Activated T-helper 1 cell treated with anti-CD3 and anti-CD28 coated beads, Interleukin-12 subunit alpha, Interleukin-12 subunit beta, Interleukin-2, Interleukin-4 antibody, amounts not matched to agents 30 ng/mL and 10 ng/mL and 1 ng/mL, durations not matched to agents 14 hours and 24 hours and 36 hours (primary cell): ENCODE data around the gene TRAK1. TPM values are rescaled to one million over a fixed set of nuclear protein-coding genes. Genes with fewer than 3 reads are reported as not detected.

Source experiments
- DNase-seq: peaks from one replicate; pipeline ENCODE4 v3.0.0; 2021; ENCODE audit warnings: low spot score
- H3K27ac Mint-ChIP-seq: one replicate; pipeline ENCODE4 v1.8.0; 2021; ENCODE audit warnings: mild to moderate bottlenecking, mixed read lengths
- H3K27me3 Mint-ChIP-seq: one replicate; pipeline ENCODE4 v1.8.0; 2022; ENCODE audit warnings: mild to moderate bottlenecking, moderate library complexity, mixed read lengths; ENCODE audit not compliant: insufficient read depth
- H3K36me3 Mint-ChIP-seq: one replicate; pipeline ENCODE4 v1.8.0; 2021; ENCODE audit warnings: low read depth, mixed read lengths
- H3K4me1 Mint-ChIP-seq: one replicate; pipeline ENCODE4 v1.8.0; 2021; ENCODE audit warnings: low read depth, mixed read lengths
- H3K4me3 Mint-ChIP-seq: one replicate; pipeline ENCODE4 v1.8.0; 2021; ENCODE audit warnings: mild to moderate bottlenecking, moderate library complexity, mixed read lengths
- H3K9me3 Mint-ChIP-seq: one replicate; pipeline ENCODE4 v1.8.0; 2021; ENCODE audit warnings: mixed read lengths
- intact Hi-C: fragments of 100-400 bp; cut with micrococcal nuclease; formaldehyde crosslinking; loops from one replicate; pipeline ENCODE4 v1.15.1; 2024
- total RNA-seq: library from RNA; stranded (reverse); gene quantifications from 2 replicates; pipeline ENCODE4 v1.2.3, GENCODE V29; 2022

TRAK1 gene
- total RNA-seq, 1 donor from 2014 or later, result 32.6 TPM

- Mint-ChIP-seq H3K4me1 (peaks cover 25% of the 10 kb centered on the region), H3K27ac (no peak overlapping the region), H3K9me3 (no peaks in the 10 kb centered on the region), H3K36me3 (peaks cover 19% of the 10 kb centered on the region), H3K4me3 (no peak overlapping the region), H3K27me3 (no peaks in the 10 kb centered on the region)
- intact Hi-C loops, result no loop called here
- no peak for DNase-seq
Observed at GRCh38 chr3:42123824-42124658, 32.9 kb downstream of the TRAK1 start.

DNA sequence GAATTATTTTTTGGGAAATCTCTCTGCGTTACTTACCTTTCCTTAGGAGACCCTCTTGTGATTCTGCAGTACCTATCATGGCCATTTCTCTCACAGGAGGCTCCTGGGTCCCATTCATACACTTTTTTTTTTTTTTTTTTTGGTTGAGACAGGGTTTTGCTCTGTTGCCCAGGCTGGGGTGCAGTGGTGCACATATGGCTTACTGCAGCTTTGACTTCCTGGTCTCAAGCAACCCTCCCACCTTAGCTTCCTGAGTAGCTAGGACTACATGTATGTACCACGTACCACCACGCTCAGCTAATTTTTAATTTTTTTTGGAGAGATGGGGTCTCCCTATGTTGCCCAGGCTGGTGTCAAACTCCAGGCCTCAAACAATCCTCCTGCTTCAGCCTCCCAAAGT, 36.1 kb downstream of the TRAK1 start:
- DNase-seq, result no peak
- H3K9me3 Mint-ChIP-seq, result no peaks in the 10 kb centered on the region
- peaks cover 8% of the 10 kb centered on the region for H3K4me1 Mint-ChIP-seq
- H3K27ac Mint-ChIP-seq, result no peak overlapping the region
- peaks cover 19% of the 10 kb centered on the region for H3K36me3 Mint-ChIP-seq
- no peaks in the 10 kb centered on the region for H3K27me3 Mint-ChIP-seq
- intact Hi-C loops, result no loop called here
- H3K4me3 Mint-ChIP-seq, result no peak overlapping the region

DNA sequence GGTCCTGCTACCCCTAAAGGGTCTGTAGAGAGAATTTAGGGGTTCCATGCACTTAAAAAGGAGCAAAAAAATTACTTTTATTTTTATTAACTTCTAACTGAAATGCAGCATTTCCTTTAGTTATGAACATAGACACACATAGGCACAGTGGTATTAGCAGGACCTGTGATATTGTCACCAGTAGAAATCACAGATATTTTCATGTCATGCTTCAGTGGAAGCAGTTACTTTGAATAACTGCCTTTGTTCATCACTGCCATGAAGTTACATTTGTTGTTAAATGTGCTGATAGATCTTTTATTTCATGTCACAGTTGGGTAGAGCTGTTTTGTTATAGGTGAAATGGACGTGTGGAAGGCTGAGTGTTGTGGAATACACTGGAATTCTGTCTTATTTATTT, 37.4 kb downstream of the TRAK1 start:
- intact Hi-C loops, result no loop called here
- no peak overlapping the region for H3K27ac Mint-ChIP-seq

DNA sequence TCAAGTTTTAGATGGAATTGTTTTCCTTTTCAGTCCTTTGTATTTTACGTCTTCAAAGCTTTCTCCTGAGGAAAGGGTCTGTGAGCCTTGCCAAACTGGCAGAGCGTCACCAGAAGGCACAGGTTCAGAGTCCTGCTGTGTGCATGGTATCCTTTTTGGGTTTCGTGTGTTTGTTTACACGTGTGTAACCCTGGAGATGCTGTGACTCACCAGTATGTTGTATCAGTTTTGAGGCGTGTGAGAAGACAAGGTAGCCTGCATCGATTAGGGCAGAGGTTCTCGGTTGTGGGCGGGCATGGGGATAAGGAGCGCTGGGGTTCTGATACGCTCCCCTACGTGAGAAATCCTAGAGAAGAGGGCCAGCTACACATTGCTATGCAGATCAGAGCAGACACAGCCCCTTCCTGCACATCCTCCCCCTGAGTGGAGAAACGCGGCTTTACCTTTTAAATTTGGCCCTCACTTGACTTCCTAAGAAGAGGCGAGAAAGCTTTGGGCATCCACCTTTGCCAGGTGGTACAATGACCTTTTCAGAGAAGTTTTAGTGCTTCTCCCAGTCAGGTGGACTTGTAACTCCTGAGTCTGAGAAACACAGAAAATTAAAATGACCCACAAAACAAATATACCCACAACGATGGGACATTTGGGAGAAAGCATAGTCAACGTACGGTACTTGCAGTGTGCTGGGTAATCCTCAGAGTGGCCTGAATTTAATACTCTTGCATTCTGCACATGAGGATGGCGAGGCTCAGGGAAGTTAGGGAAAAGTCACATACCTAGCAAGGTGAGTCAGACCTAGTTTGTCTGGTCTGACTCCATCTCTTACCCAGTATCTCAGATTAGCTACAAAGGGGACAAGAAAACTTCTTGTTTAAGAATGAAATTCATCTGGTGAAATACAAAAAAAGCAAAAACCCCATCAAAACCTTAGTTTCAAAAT, 38.1 kb downstream of the TRAK1 start:
- Mint-ChIP-seq H3K4me1 (no peaks in the 10 kb centered on the region), H3K4me3 (no peak overlapping the region), H3K36me3 (peaks cover 15% of the 10 kb centered on the region), H3K27ac (no peak overlapping the region), H3K27me3 (no peaks in the 10 kb centered on the region), H3K9me3 (no peaks in the 10 kb centered on the region)
- intact Hi-C loops, result no loop called here
- no peak for DNase-seq

More for the DNA sequence above, 37.4 kb downstream of the TRAK1 start:
- Mint-ChIP-seq H3K9me3 (no peaks in the 10 kb centered on the region), H3K36me3 (peaks cover 16% of the 10 kb centered on the region), H3K4me3 (no peak overlapping the region), H3K4me1 (peaks cover 3% of the 10 kb centered on the region), H3K27me3 (no peaks in the 10 kb centered on the region)
- DNase-seq, result no peak

- intact Hi-C loops, result no loop called here
- peaks cover 9% of the 10 kb centered on the region for H3K36me3 Mint-ChIP-seq
- no peak overlapping the region for H3K4me3 Mint-ChIP-seq
- H3K4me1 Mint-ChIP-seq, result no peaks in the 10 kb centered on the region
- H3K9me3 Mint-ChIP-seq, result no peaks in the 10 kb centered on the region
- no peaks in the 10 kb centered on the region for H3K27me3 Mint-ChIP-seq
- DNase-seq, result no peak
- H3K27ac Mint-ChIP-seq, result no peak overlapping the region
Observed at GRCh38 chr3:42130007-42130328, 38.8 kb downstream of the TRAK1 start.

- intact Hi-C loops, result no loop called here
- H3K27ac Mint-ChIP-seq, result no peak overlapping the region
- peaks cover 5% of the 10 kb centered on the region for H3K36me3 Mint-ChIP-seq
- no peaks in the 10 kb centered on the region for H3K9me3 Mint-ChIP-seq
- no peak for DNase-seq
- no peak overlapping the region for H3K4me3 Mint-ChIP-seq
- no peaks in the 10 kb centered on the region for H3K27me3 Mint-ChIP-seq
- no peaks in the 10 kb centered on the region for H3K4me1 Mint-ChIP-seq
Observed at GRCh38 chr3:42130329-42131070, 39.3 kb downstream of the TRAK1 start.

DNA sequence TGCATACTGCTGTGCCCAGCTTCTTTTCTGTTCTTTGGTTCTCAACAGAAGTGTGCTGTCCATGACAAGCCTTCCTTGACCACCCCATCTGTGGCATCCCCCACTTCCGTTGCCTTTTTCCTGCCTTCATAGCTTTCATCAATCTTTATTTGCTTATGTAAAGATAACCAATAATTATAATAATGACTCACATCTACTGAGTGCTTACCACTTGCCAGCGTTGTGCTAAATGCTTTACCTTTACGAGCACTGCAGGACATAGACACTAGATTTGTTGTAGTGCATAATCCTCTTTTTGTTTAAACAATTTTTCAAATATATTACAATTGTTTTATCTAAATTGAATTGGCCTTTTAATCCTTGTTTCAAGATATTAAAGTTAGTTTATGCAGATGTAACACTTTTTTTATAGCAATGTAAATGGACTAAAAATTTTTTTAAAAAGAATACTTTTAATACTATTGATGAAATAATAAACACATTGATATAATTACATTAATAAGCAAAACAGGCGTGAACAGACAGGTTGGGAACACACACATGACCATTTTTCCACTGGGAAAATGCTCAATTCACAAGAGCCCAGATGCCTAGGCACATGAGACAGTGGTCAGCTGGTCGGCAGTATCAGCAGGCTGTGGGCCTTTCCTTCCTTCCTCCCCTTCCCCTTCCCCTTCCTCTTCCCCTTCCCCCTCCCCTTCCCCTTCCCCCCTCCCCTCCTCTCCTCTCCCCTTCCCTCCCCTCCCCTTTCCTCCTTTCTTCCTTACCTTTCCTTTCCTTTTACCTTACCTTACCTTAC, 42.5 kb downstream of the TRAK1 start:
- no peaks in the 10 kb centered on the region for H3K4me1 Mint-ChIP-seq
- intact Hi-C loops, result no loop called here
- DNase-seq, result no peak
- H3K27me3 Mint-ChIP-seq, result no peaks in the 10 kb centered on the region
- H3K36me3 Mint-ChIP-seq, result no peaks in the 10 kb centered on the region
- H3K27ac Mint-ChIP-seq, result no peak overlapping the region
- H3K4me3 Mint-ChIP-seq, result no peak overlapping the region
- H3K9me3 Mint-ChIP-seq, result no peaks in the 10 kb centered on the region

DNA sequence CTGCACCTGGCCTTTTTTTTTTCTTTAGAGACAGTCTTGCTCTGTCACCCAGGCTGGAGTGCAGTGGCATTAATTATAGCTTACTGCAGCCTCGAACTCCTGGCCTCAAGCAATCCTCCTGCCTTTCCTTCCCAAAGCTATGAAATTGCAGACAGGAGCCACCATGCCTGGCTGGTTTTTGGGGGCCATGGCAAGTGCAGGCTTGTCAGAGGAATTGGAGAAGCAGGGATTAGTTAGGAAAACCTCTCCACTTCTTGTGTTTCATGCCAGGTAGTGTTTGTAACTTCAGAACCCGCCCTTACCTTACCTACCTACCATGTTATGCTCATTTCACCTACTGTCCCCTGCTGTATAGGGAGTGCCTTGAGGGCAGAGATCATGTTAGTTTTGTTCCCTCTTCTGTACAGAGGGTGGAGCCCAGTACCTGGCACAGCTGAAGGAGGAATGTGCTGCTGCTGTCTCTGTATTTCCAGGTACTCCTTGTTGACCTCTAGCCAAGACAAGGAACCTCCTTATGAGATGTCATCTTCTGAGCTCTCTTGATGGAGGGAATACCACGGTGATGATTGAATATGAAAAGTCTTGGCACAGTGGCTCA, 43.8 kb downstream of the TRAK1 start:
- H3K9me3 Mint-ChIP-seq, result no peaks in the 10 kb centered on the region
- intact Hi-C loops, result no loop called here
- no peak overlapping the region for H3K4me3 Mint-ChIP-seq

GRCh38 chr3:42139621-42140453, 48.7 kb downstream of the TRAK1 start:
- H3K36me3 Mint-ChIP-seq, result no peaks in the 10 kb centered on the region
- intact Hi-C loops, result no loop called here
- H3K4me3 Mint-ChIP-seq, result no peak overlapping the region
- H3K27ac Mint-ChIP-seq, result no peak overlapping the region
- H3K9me3 Mint-ChIP-seq, result no peaks in the 10 kb centered on the region
- no peaks in the 10 kb centered on the region for H3K27me3 Mint-ChIP-seq
- H3K4me1 Mint-ChIP-seq, result no peaks in the 10 kb centered on the region
- DNase-seq, result no peak

More for the DNA sequence above, 43.8 kb downstream of the TRAK1 start:
- Mint-ChIP-seq H3K27me3 (no peaks in the 10 kb centered on the region), H3K4me1 (no peaks in the 10 kb centered on the region), H3K36me3 (no peaks in the 10 kb centered on the region), H3K27ac (no peak overlapping the region)
- DNase-seq, result no peak

- H3K9me3 Mint-ChIP-seq, result no peaks in the 10 kb centered on the region
- no peaks in the 10 kb centered on the region for H3K4me1 Mint-ChIP-seq
- no peak for DNase-seq
- no peak overlapping the region for H3K4me3 Mint-ChIP-seq
- H3K27me3 Mint-ChIP-seq, result no peaks in the 10 kb centered on the region
- H3K36me3 Mint-ChIP-seq, result no peaks in the 10 kb centered on the region
- no peak overlapping the region for H3K27ac Mint-ChIP-seq
- intact Hi-C loops, result no loop called here
Observed at GRCh38 chr3:42140665-42141203, 49.6 kb downstream of the TRAK1 start.

DNA sequence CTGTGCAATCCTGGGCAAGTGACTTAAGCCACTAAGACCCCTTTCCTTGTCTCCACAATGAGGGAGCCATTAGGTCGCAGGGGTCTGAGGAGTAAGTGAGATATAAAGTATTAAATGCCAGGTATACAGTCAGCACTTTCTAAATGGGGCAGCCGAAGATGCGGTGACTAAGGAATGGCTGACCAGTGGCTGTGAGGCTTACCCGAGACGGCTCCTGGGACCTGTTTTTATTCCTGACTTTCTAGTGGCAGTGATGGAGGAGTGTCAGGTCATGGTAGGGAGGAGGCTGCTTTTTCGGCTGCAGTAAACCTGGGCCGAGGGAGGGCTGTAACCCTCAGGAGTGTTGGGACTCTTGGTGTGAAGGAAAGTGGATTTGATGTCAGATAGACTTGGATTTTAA, 52.3 kb downstream of the TRAK1 start:
- DNase-seq, result no peak
- H3K4me3 Mint-ChIP-seq, result no peak overlapping the region
- H3K9me3 Mint-ChIP-seq, result no peaks in the 10 kb centered on the region
- H3K27ac Mint-ChIP-seq, result no peak overlapping the region
- no peaks in the 10 kb centered on the region for H3K36me3 Mint-ChIP-seq
- no peaks in the 10 kb centered on the region for H3K27me3 Mint-ChIP-seq
- intact Hi-C loops, result no loop called here
- peaks cover 2% of the 10 kb centered on the region for H3K4me1 Mint-ChIP-seq
